Measurements from ENCODE around the gene RBMX.
"Not testable (repeated sequence)": the region's sequence is repeated elsewhere in the genome, so short reads cannot be mapped to it uniquely, and the experiment has no call there.

Gene RBMX

DNA sequence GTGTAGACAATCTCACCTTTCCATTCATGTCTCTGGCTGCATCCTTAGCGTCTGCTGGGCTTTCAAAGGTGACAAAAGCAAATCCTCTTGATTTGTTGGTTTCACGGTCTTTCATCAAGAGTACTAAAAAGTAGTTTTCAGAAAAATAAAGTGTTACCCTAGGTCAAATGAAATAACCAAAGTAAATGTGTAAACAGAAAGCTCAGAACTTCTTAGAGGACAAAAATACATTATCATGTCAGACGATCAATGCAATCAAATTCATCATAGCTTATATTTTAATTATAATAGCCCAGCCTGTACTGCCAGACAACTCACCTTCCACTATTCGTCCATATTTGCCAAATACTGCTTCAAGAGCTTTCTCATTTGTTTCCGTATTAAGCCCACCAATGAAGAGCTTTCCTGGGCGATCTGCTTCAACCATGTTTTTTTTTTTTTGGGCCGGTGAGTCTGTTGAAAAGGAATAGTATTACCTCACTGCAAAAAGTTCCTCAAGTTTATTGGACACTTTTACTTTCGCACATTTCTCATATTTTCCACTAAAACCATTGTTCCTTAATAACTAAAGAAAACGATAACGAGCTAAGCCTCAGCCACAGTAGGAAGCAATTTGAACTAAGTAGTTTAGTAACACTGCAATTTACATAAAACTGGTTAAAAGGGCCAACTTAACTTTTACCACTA is 1.4 kb downstream of the RBMX start:
- no peak for DNase-seq (ENCODE audit: low read depth in 2 of 3, low spot score in 1 of 3)

DNA sequence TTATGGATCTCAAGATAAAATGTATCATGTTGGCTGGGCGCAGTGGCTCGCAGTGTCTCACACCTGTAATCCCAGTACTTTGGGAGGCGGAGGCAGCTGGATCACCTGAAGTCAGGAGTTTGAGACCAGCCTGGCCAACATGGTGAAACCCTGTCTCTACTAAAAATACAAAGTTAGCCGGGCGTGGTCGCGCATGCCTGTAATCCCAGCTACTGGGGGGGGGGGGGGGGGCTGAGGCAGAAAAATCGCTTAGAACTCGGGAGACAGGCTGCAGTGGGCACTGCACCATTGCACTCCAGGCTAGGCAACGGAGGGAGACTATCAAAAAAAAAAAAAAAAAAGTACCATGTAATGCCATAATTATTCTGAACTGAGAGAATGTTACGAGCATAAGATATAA is 2.1 kb downstream of the RBMX start:
- no peak for DNase-seq (ENCODE audit: low read depth in 2 of 3, low spot score in 1 of 3)

DNA sequence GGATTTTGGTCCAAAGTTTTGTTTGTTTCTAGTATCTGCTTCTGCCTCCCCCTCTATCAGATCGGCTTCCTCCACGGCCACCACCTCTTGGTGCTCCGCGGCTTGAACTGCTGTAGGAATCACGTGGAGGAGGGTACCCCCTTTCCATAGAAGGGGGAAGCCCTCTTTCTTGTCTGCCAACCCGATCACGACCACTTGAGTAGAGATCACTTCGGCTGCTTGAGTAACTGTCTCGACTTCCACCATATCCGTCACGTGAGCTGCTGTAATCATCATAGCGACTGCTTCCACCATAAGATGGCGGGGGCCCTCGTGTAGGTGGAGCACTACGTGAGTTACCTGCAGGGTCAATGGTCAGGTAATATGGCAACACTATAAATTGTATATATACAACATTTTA is 6.4 kb downstream of the RBMX start:
- not testable (repeated sequence) for DNase-seq (ENCODE audit: low read depth in 2 of 3, low spot score in 1 of 3)

DNA sequence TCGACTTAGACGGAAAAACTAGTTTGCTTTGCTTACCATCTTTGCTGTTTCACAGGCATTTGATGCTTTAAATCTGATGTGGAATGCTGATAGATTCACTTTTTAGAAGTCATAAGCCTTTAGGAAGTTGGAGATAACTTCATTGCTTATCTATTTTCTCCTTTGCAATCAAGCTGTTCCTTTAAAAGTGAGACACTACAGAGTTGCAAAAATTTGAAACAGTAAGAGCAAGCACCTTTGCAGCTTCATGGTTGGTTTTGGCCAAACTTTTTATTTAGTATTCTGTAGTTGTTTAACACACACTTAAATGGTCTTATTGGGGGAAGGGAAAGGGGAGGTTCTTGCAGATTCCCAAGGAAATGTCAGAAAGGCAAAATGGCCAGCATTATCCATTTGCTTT is 7.3 kb downstream of the RBMX start:
- DNase-seq (ENCODE audit: low read depth in 2 of 3, low spot score in 1 of 3), result not testable (repeated sequence)

DNA sequence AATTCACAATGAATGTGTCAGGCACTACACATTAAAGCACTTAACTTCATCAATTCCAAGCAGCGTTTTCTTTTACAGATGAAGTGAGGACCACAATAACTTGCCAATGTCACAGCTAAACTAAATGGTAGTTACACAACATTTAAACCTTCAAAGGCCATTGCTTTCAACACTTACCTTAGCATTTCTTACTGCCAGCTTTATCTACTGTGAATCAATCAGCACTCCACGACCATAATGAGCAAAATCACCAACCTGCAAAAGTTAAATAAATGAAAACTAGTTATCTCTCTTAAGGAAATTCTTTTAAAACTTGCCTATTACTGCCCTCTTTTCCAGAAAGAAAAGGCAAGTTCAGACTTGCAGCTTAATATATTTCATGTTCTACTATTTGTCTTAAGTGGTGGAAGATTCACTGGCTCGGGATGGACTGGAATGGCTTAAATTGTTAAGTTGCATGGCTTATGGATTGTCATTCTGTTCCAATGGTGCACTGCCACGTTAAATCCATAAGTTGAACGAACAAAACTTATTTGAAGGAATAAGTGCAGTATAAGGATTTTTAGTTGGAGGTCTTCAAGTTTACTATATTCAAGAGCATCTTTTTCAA is 8.3 kb downstream of the RBMX start:
- DNase-seq (ENCODE audit: low read depth in 2 of 3, low spot score in 1 of 3), result no peak

DNA sequence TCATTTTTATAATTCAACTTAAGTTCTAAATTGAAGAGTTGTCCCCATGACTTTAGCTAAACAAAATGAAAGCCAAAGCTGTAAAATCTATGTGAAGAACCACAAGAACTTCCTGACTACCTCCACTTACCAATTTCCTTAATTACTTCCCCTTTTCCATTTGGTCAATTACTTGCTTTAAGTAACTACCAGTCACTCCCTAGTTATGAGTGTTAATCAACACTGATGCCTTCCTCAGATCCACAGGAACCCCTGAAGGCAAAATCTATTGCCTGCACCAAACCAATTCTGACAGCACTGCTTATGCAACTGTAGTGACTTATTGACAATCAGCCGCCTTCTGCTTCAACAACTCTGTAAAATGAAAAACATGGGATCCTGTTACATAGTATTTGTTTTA is 10.5 kb downstream of the RBMX start:
- DNase-seq (ENCODE audit: low read depth in 2 of 3, low spot score in 1 of 3), result no peak

DNA sequence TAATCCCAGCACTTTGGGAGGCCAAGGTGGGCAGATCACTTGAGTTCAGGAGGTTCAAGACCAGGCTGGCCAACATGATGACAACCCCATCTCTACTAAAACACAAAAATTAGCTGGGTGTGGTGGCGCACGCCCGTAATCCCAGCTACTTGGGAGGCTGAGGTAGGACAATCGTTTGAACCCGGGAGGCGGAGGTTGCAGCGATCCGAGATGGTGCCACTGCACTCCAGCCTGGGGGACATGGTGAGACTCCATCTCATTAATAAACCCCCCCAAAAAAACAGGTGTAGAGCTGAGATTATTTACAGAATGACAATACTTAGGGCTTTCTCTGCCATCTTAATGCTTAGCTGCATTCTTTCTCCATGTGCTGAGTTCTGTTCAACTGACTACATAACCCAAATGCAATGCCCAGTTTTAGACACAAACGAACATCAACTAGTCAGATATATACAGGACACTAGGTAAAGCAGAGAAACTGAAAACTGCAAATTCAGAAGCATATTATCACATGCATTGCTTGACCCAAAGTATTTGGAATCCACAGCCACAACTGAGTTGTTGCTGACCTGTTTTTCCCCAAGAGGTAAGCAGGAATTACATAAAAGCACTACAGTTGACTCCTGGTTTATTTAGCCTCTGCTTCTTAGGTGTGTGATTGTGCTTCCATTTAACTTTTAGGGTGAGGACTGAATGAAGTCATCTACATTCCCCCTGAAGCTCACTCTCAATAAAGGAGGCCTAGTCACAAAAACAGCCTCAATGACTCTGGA is 12.1 kb downstream of the RBMX start:
- DNase-seq (ENCODE audit: low read depth in 2 of 3, low spot score in 1 of 3), result no peak

DNA sequence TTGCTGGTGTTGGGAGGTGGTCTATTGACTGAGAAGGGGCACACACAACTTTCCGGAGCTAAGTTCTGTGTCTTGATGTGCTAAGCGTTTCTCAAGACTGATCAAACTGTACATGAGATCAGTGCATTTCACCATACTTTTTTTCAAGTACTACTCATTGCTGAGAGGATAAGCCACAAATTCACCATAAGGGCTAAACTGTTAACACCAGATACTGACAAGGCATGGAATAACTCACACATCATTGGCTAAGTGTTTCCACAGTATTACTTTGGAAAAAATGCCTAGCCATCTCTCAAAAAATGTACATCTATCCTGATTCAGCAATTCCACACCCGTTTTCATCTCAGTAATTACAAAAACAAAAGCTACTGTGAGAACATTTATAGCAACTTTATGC is 13.0 kb downstream of the RBMX start:
- no peak for DNase-seq (ENCODE audit: low read depth in 2 of 3, low spot score in 1 of 3)

DNA sequence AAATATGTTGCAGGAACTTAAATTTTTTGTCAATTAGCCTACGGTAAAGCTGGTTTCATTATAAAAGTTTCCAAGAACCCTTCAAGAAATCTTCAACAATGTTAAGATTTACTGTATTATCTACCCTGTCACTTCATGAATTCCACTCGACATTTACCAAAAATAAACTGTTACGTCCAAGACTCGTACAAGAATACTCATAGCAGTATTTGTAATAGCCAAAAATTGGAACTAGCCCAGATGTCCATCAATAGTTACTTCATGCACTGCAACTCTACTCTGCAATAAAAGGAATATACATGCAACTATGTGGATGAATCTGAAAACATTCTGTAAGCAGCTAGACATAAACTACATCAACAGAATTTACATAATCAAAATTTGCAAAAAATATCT is 13.4 kb downstream of the RBMX start:
- DNase-seq (ENCODE audit: low read depth in 2 of 3, low spot score in 1 of 3), result no peak

DNA sequence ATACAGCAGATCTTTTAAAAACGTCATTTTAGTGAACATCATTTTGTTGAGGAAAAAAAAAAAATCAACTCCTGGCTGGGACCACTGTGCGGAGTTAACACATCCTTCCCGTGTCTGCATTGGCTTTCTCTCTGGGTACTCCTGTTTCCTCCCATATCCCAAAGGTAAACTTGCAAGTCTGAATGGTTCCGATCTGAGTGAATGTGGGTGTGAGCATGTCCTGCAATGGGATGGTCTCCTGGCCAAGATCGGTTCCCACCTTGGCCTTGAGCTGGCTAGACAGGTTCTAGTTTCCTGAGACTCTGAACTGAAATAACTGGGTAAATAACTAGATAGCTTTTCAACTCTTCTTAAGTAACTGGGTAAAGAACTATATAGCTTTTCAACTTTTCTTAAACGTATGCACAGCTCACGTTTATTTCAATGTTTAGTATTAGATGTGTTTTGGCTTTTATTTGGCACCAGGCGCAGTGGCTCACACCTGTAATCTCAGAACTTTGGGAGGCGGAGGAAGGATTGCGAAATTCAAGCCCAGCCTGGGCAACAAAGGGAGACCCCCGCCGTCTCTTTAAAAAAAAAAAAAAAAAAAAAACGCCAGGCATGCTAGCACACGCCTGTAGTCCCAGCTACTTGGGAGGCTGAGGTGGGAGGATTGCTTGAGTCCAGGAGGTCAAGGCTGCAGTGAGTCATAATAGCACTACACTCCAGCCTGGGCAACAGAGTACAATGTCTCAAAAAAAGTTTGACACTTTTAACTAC is 14.0 kb downstream of the RBMX start:
- DNase-seq (ENCODE audit: low read depth in 2 of 3, low spot score in 1 of 3), result no peak

DNA sequence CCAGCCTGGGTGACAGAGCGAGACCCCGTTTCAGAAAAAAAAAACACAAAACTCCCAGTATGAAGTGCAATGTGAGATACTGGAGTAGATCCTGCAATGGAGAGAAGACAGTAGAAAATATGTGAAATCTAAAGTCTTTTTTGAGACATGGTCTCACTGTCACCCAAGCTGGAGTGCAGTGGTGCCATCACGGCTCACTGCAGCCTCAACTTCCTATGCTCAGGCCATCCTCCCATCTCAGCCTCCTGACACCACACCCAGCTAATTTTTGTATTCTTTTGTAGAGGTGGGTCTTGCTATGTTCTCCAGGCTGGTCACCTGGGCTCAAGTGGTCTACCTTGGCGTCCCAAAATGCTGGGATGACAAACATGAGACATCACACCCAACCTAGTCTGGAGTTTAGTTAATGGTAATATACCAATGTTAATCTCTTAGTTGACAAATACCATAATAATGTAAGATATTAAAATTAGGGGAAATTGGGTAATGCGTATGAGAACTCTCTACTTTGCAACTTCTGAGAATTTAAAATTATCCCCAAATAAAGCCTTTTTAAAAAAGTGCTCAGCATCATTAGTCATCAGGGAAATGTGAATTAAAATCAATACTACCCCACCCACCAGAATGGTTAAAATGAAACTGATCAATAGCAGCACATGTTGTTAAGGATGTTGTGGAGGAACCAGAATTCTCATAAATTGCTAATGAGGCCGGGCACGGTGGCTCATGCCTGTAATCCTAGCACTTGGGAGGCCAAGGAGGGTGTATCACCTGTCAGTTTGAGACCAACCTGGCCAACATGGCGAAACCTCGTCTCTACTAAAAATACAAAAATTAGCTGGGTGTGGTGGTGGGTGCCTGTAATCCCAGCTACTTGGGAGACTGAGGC is 15.0 kb downstream of the RBMX start:
- DNase-seq (ENCODE audit: low read depth in 2 of 3, low spot score in 1 of 3), result no peak

DNA sequence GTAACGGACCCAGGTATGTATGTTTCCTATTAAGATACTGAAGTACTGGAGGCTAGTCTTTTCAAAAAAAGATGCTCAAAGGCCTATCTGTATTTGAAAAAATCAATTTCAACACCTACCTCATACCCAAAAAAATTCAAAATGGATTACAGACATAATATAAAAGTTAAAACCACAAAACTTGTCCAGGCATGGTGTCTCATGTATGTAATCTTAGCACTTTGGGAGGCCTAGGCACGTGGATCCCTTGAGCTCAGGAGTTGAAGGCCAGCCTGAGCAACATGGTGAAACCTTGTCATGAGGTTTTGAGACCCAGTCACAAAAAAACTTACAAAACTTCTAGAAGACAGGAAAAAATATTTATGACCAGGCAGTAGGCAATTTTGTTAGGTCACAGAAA is 16.7 kb downstream of the RBMX start:
- DNase-seq (ENCODE audit: low read depth in 2 of 3, low spot score in 1 of 3), result no peak

DNA sequence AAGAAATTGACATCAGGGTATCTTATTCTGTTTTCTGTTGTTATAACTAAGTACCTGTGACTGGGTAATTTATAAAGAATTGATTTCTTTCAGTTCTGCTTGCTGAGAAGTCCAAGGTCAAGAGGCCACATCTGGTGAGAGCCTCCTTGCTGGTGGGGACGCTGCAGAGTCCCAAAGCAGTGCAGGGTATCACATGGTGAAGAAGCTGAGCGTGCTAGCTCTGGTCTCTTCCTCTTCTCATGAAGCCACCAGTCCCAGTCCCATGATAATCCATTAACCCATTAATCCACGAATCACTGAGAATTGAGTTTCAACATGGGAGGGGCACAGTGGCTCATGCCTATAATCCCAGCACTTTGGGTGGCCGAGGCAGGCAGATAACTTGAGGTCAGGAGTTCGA is 18.0 kb downstream of the RBMX start:
- no peak for DNase-seq (ENCODE audit: low read depth in 2 of 3, low spot score in 1 of 3)

DNA sequence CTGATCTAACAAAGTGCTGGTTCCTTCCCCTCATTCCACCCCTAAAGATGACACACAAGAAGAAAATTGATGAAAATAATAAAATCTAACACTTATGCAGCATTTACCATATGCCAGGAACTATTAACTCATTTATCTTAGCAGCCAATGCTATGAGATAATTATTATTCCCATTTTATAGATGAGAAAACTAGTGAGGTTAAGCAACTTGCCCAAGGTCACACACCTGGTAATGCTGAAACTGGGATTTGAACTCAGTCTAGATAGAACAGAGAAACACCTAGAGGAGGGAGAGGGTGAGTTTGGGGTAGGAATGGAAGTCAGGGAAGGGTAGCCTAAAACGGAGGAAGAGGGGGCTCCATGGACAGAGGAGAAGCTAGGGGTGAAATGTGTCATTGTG is 18.6 kb downstream of the RBMX start:
- DNase-seq (ENCODE audit: low read depth in 2 of 3, low spot score in 1 of 3), result no peak

DNA sequence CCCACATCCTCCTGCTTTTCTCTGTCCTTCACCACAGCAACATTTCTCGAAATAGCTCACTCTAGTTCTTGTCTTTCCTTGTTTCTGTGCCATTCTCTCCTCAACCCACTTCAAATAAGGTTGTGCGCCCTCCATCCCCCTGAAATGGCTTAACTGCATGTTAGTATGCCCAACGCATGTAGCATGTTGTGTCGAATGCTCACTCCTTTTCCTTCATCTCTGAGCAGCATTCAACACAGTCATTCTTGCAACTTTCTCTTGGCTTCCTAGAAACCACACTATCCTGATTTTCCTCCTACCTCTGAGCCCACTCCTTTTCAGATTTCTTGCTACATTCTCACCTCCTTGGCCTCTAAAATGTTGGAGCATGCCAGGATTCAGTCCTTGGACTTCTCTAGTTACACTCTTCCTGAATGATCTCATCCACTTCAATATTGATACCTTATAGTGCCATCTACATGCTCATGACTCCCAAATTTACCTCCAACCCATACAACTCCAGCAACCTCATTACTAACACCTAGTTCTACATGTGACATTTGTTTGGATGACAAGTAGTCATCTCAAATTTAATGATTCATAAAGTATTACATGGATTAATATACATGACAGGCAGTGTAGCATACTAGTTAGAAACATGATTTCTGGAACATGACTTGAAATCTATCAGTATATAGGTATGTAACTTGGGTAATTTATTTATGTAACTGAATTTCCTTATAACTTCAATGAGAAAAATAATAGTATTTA is 22.3 kb downstream of the RBMX start:
- DNase-seq (ENCODE audit: low read depth in 2 of 3, low spot score in 1 of 3), result no peak

DNA sequence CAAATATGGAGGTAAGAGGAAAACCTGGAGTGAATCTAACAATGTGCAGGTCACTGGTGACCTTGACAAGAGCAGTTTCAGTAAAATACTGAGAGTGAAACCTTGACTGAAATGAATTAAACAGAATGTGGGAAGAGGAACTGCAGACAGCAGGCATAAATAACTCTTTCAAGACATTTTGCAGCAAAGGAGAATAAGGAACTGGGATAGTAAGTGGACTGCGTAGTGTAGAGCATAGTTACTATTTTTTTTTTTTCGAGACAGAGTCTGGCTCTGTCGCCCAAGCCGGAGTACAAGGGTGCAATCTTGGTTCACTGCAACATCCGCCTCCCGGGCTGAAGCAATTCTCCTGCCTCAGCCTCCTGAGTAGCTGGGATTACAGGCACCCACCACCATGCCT is 24.0 kb downstream of the RBMX start:
- DNase-seq (ENCODE audit: low read depth in 2 of 3, low spot score in 1 of 3), result no peak

DNA sequence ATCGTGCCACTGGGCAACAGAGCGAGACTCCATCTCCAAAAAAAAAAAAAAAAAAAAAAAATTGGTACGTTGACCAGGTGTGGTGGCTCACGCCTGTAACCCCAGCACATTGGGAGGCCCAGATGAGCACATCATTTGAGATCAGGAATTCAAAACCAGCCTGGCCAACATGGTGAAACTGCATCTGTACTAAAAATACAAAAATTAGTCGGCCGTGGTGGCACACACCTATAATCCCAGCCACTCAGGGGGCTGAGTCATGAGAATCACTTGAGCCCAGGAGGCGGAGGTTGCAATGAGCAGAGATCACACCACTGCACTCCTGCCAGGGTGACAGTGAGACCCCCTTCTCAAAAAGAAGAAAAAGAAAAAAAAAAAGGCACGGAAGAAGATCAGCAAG is 24.5 kb downstream of the RBMX start:
- DNase-seq (ENCODE audit: low read depth in 2 of 3, low spot score in 1 of 3), result no peak

DNA sequence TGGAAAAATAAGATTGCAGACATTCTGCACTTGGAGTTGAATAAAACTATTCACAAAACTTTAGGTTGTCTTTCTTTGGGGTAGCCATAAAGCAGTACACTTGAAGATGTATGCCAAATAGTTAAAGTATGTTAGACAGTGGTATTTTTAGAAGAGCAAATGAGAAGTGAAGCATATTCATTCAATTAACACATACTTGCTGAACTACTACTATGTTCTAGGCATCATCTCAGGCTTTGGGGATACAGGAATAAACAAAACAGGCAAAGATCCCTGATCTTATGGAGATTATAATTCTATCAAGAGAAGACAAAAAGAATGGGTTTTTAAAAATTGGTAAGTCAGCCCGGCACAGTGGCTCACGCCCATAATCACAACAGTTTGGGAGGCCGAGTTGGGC is 29.0 kb downstream of the RBMX start:
- no peak for DNase-seq (ENCODE audit: low read depth in 2 of 3, low spot score in 1 of 3)

DNA sequence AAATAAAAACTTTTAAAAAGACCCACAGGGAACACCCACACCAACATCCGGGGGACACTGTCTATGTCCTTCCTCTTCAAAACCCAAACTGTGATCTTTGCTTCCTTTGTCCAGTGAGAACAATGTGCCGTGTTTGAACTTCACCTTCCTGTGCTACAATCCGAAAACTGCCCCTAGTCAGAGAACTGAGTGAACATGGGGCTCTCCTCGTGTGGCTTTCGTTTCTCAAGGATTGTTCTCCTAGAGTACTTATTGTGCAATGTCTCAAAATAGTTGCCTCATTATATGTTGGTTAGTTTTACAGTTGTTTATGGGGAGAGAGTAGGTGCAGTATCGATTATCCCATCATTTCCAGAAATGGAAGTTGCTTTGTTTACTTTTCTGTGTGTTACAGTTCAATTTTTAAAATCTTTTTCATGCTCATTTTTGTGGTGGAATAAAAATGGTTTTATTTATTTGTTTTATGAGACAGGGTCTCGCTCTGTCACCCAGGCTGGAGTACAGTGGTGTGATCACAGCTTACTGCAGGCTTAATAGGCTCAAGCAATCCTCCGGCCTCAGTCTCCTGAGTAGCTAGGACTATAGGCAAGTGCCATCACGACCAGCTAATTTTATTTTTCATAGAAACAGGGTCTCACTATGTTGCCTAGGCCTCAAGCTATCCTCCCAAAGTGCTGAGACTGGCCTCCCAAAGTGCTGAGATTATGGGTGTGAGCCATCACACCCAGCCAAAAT is 29.9 kb downstream of the RBMX start:
- DNase-seq (ENCODE audit: low read depth in 2 of 3, low spot score in 1 of 3), result no peak
